DND-41 (cell line): ENCODE results near the gene ARHGAP31.

Experiments
- CTCF ChIP-seq: IDR thresholded peaks from 2 replicates; pipeline ENCODE4 v1.5.1; 2012; ENCODE audit warnings: borderline replicate concordance, low read length, moderate library complexity, mild to moderate bottlenecking; ENCODE audit not compliant: poor library complexity, severe bottlenecking; ENCODE audit errors: extremely low read depth
- EZH2 ChIP-seq: IDR thresholded peaks from 3 replicates; pipeline ENCODE4 v1.6.1; 2012; ENCODE audit warnings: borderline replicate concordance, low read depth, mild to moderate bottlenecking, moderate library complexity, low read length, inconsistent platforms; ENCODE audit not compliant: severe bottlenecking

GRCh38 chr3:119288669-119289403 lies 5.3 kb upstream of the ARHGAP31 start:
- TF ChIP-seq CTCF (no peak), EZH2 (no peak)
